Colonic mucosa (tissue), 4 donors: Measurements from ENCODE around the gene FOLR2. TPM values are rescaled to one million over a fixed set of nuclear protein-coding genes. Genes with fewer than 3 reads are reported as not detected.

Source experiments
- DNase-seq: peaks from one replicate; pipeline ENCODE4 v3.0.0-alpha.2; 2020
- H3K27ac ChIP-seq: fragments of 200-600 bp; one replicate; pipeline ENCODE4 v1.8.0; 2021
- H3K27me3 ChIP-seq: fragments of 200-600 bp; one replicate; pipeline ENCODE4 v1.8.0; 2021
- H3K36me3 ChIP-seq: fragments of 200-600 bp; one replicate; pipeline ENCODE4 v1.8.0; 2021
- H3K4me1 ChIP-seq: fragments of 200-600 bp; one replicate; pipeline ENCODE4 v1.8.0; 2021; ENCODE audit warnings: mild to moderate bottlenecking
- H3K4me3 ChIP-seq: fragments of 200-600 bp; one replicate; pipeline ENCODE4 v1.8.0; 2021
- H3K9ac ChIP-seq, 2 donors: one replicate each; pipeline ENCODE4 v1.7.0; 2013; ENCODE audit warnings: control low read depth in 2 of 2, low read depth in 2 of 2, low read length in 2 of 2
- H3K9me3 ChIP-seq: fragments of 200-600 bp; one replicate; pipeline ENCODE4 v1.8.0; 2021
- CTCF ChIP-seq: fragments of 200-600 bp; IDR thresholded peaks from one replicate; pipeline ENCODE4 v1.8.0; 2022; ENCODE audit warnings: antibody characterized with exemption, mild to moderate bottlenecking
- intact Hi-C: fragments of 100-400 bp; cut with DNase I; formaldehyde crosslinking; loops from one replicate; pipeline ENCODE4 v1.14.1; 2022
- total RNA-seq, 2 donors: library from RNA; stranded (reverse); fragmentation: NEBNext Ultra II Directional in 1 of 2; extraction: Animal tissue kit (Norgen Biotek cat#: 25700) in 1 of 2; gene quantifications; one replicate each; pipeline ENCODE4 v1.2.1, GENCODE V29; 2021
- donor health status: healthy.
- donor health status: DM: no; HTN: no; CAD: no.
- donor health status: DM: no; HTN: no; CAD: no.

Gene FOLR2
- total RNA-seq, 2 donors from 2014 or later, result 4.5 to 15.4 TPM

- intact Hi-C loops, result no loop called here
- DNase-seq, result peak; percentile 63
- Histone ChIP-seq H3K27me3 (peaks cover 42% of the 10 kb centered on the region), H3K36me3 (peaks cover 15% of the 10 kb centered on the region), H3K9me3 (no peaks in the 10 kb centered on the region), H3K27ac (peak overlapping the region; percentile 32), H3K4me3 (peak overlapping the region; percentile 19), H3K4me1 (peaks cover 15% of the 10 kb centered on the region), H3K9ac (peak overlapping the region; percentile 33 to 34)
- no peak for TF ChIP-seq CTCF
Observed at GRCh38 chr11:72239313-72239848, 22.8 kb downstream of the FOLR2 start.

GRCh38 chr11:72239849-72240460 is 23.4 kb downstream of the FOLR2 start:
- H3K4me3 ChIP-seq, result peak overlapping the region; percentile 19
- TF ChIP-seq CTCF, result no peak
- peak overlapping the region; percentile 33 to 46 for H3K9ac ChIP-seq
- H3K4me1 ChIP-seq, result peaks cover 15% of the 10 kb centered on the region
- peaks cover 15% of the 10 kb centered on the region for H3K36me3 ChIP-seq
- peaks cover 48% of the 10 kb centered on the region for H3K27me3 ChIP-seq
- no peaks in the 10 kb centered on the region for H3K9me3 ChIP-seq
- intact Hi-C loops, result no loop called here
- peak; percentile 67 for DNase-seq
- H3K27ac ChIP-seq, result peak overlapping the region; percentile 32

- no peak for DNase-seq
- intact Hi-C loops, result no loop called here
- Histone ChIP-seq H3K36me3 (peaks cover 10% of the 10 kb centered on the region), H3K4me1 (peaks cover 15% of the 10 kb centered on the region), H3K9ac (peak overlapping the region in 1 of 2 donors; percentile 46), H3K4me3 (no peak overlapping the region), H3K27me3 (peaks cover 55% of the 10 kb centered on the region), H3K9me3 (no peaks in the 10 kb centered on the region), H3K27ac (no peak overlapping the region)
- TF ChIP-seq CTCF, result no peak
Observed at GRCh38 chr11:72240461-72241290, 24.1 kb downstream of the FOLR2 start.

GRCh38 chr11:72241291-72241781 is 24.7 kb downstream of the FOLR2 start:
- Histone ChIP-seq H3K27ac (no peak overlapping the region), H3K36me3 (peaks cover 6% of the 10 kb centered on the region), H3K9ac (no peak overlapping the region), H3K4me3 (no peak overlapping the region), H3K4me1 (peaks cover 15% of the 10 kb centered on the region), H3K9me3 (no peaks in the 10 kb centered on the region), H3K27me3 (peaks cover 59% of the 10 kb centered on the region)
- DNase-seq, result no peak
- TF ChIP-seq CTCF, result no peak
- intact Hi-C loops, result no loop called here

GRCh38 chr11:72242141-72242540 is 25.5 kb downstream of the FOLR2 start:
- no peak for TF ChIP-seq CTCF
- H3K9ac ChIP-seq, result no peak overlapping the region
- H3K9me3 ChIP-seq, result no peaks in the 10 kb centered on the region
- peaks cover 66% of the 10 kb centered on the region for H3K27me3 ChIP-seq
- no peak overlapping the region for H3K27ac ChIP-seq
- no peak for DNase-seq
- intact Hi-C loops, result no loop called here
- H3K36me3 ChIP-seq, result peaks cover 2% of the 10 kb centered on the region
- peaks cover 15% of the 10 kb centered on the region for H3K4me1 ChIP-seq
- no peak overlapping the region for H3K4me3 ChIP-seq
